SK-N-SH treated with all-trans-retinoic acid at 6 μM for 48 hours (cell line): ENCODE results near the gene MUC20.

Experiments
- ATAC-seq: fragments of 200-7000 bp; cut with Tn5 transposase; 3 replicates; pipeline ENCODE4 v1.9.1; 2020; ENCODE audit warnings: mild to moderate bottlenecking, moderate library complexity
- BACH2 ChIP-seq: fragments of 250-450 bp; sonication (Bioruptor Pico); IDR thresholded peaks from 2 replicates; pipeline ENCODE4 v1.9.0; 2021; ENCODE audit warnings: mild to moderate bottlenecking, borderline replicate concordance
- CREB5 ChIP-seq: fragments of 250-450 bp; sonication (Bioruptor Pico); IDR thresholded peaks from 2 replicates; pipeline ENCODE4 v1.5.1; 2020; ENCODE audit warnings: low read depth, mild to moderate bottlenecking, moderate library complexity
- CSDC2 ChIP-seq: fragments of 250-450 bp; sonication (Bioruptor Pico); IDR thresholded peaks from 2 replicates; pipeline ENCODE4 v1.5.0; 2020; ENCODE audit warnings: mild to moderate bottlenecking, moderate library complexity
- ESRRG ChIP-seq: fragments of 250-450 bp; sonication (Bioruptor Pico); IDR thresholded peaks from 2 replicates; pipeline ENCODE4 v1.6.1; 2021; ENCODE audit warnings: mild to moderate bottlenecking
- GLIS3 ChIP-seq: fragments of 250-450 bp; sonication (Bioruptor Pico); IDR thresholded peaks from 2 replicates; pipeline ENCODE4 v1.5.0; 2020; ENCODE audit warnings: mild to moderate bottlenecking, moderate library complexity
- ISL1 ChIP-seq: fragments of 250-450 bp; sonication (Bioruptor Pico); IDR thresholded peaks from 2 replicates; pipeline ENCODE4 v2.1.2; 2022; ENCODE audit warnings: mild to moderate bottlenecking, moderate library complexity
- PATZ1 ChIP-seq: fragments of 250-450 bp; sonication (Bioruptor Pico); IDR thresholded peaks from 2 replicates; pipeline ENCODE4 v1.8.0; 2020; ENCODE audit warnings: mild to moderate bottlenecking, moderate library complexity, borderline replicate concordance
- PPARA ChIP-seq: fragments of 250-450 bp; sonication (Bioruptor Pico); IDR thresholded peaks from 2 replicates; pipeline ENCODE4 v1.5.0; 2020; ENCODE audit warnings: mild to moderate bottlenecking, borderline replicate concordance
- RARB ChIP-seq: fragments of 250-450 bp; sonication (Bioruptor Pico); IDR thresholded peaks from 2 replicates; pipeline ENCODE4 v1.8.0; 2021; ENCODE audit warnings: mild to moderate bottlenecking, moderate library complexity
- SNAI2 ChIP-seq: fragments of 250-450 bp; sonication (Bioruptor Pico); IDR thresholded peaks from 2 replicates; pipeline ENCODE4 v1.5.0; 2020; ENCODE audit warnings: mild to moderate bottlenecking, moderate library complexity
- TCF4 ChIP-seq: fragments of 250-450 bp; sonication (Bioruptor Pico); IDR thresholded peaks from 2 replicates; pipeline ENCODE4 v1.8.0; 2021; ENCODE audit warnings: mild to moderate bottlenecking, moderate library complexity, borderline replicate concordance
- TSHZ2 ChIP-seq: fragments of 250-450 bp; sonication (Bioruptor Pico); IDR thresholded peaks from 2 replicates; pipeline ENCODE4 v1.5.0; 2020; ENCODE audit warnings: mild to moderate bottlenecking, moderate library complexity
- ZC3H10 ChIP-seq: fragments of 250-450 bp; sonication (Bioruptor Pico); IDR thresholded peaks from 2 replicates; pipeline ENCODE4 v1.5.1; 2021; ENCODE audit warnings: mild to moderate bottlenecking, moderate library complexity
- ZFP3 ChIP-seq: fragments of 250-450 bp; sonication (Bioruptor Pico); IDR thresholded peaks from 2 replicates; pipeline ENCODE4 v1.5.0; 2020; ENCODE audit warnings: mild to moderate bottlenecking, moderate library complexity
- ZFP30 ChIP-seq: fragments of 450-650 bp; formaldehyde crosslinking; IDR thresholded peaks from 2 replicates; pipeline ENCODE4 v1.5.0; 2022; ENCODE audit warnings: mild to moderate bottlenecking, moderate library complexity
- ZNF565 ChIP-seq: fragments of 450-650 bp; formaldehyde crosslinking; conservative IDR thresholded peaks from 2 replicates; pipeline ENCODE4 v1.5.0; 2020; ENCODE audit warnings: low read depth, mild to moderate bottlenecking, moderate library complexity
- ZNF70 ChIP-seq: fragments of 450-650 bp; formaldehyde crosslinking; IDR thresholded peaks from 2 replicates; pipeline ENCODE4 v1.5.0; 2020; ENCODE audit warnings: mild to moderate bottlenecking, moderate library complexity
- ZNF8 ChIP-seq: fragments of 450-650 bp; formaldehyde crosslinking; IDR thresholded peaks from 2 replicates; pipeline ENCODE4 v1.5.0; 2020; ENCODE audit warnings: mild to moderate bottlenecking, moderate library complexity
- TF ChIP-seq, protein P1 (sequence below): fragments of 250-450 bp; sonication (Bioruptor Pico); IDR thresholded peaks from 2 replicates; pipeline ENCODE4 v1.8.0; 2021; ENCODE audit warnings: low read depth, mild to moderate bottlenecking, moderate library complexity, borderline replicate concordance
- TF ChIP-seq, protein P2 (sequence below): fragments of 250-450 bp; sonication (Bioruptor Pico); IDR thresholded peaks from 2 replicates; pipeline ENCODE4 v1.5.1; 2021; ENCODE audit warnings: mild to moderate bottlenecking, moderate library complexity

Gene MUC20

GRCh38 chr3:195703776-195704175, 17.0 kb upstream of the MUC20 start (continued):
- TF ChIP-seq TSHZ2 (no peak), ZNF565 (CRISPR knock-in tag) (no peak), ZFP30 (CRISPR knock-in tag) (no peak), PPARA (CRISPR knock-in tag) (no peak)
- TF ChIP-seq, protein P1, sequence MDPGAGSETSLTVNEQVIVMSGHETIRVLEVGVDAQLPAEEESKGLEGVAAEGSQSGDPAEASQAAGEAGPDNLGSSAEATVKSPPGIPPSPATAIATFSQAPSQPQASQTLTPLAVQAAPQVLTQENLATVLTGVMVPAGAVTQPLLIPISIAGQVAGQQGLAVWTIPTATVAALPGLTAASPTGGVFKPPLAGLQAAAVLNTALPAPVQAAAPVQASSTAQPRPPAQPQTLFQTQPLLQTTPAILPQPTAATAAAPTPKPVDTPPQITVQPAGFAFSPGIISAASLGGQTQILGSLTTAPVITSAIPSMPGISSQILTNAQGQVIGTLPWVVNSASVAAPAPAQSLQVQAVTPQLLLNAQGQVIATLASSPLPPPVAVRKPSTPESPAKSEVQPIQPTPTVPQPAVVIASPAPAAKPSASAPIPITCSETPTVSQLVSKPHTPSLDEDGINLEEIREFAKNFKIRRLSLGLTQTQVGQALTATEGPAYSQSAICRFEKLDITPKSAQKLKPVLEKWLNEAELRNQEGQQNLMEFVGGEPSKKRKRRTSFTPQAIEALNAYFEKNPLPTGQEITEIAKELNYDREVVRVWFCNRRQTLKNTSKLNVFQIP: no peak

DNA sequence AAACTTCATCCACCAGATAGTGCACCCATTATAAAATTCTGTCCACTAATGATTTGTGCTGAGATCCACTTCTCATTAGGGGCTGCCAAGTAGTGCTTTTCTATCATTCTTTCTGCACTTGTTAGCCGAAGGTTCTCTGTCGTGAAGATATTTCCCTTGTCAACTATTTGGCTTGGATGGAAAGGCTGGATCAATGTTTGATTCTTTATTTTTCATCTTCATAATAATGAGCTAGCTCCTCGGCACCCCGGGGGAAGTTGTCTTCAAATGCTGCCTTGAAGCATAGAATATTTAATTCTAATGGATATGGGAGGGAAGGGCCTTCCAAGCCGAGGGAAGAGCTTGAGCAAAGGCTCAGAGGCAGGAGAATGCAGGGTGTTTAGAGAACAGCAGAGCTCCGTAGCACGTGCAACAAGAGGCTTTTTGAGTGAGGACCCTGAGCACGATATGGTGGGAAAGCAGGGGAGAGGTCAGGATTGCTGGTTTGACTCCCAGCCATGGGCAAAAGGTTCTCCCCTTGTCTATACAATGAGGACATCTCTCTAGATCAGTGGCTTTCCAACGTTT, 16.3 kb upstream of the MUC20 start:
- TF ChIP-seq BACH2 (CRISPR knock-in tag): no peak
- TF ChIP-seq PATZ1 (CRISPR knock-in tag): no peak
- no peak for TF ChIP-seq PPARA (CRISPR knock-in tag)
- TF ChIP-seq SNAI2 (CRISPR knock-in tag): no peak
- no peak for TF ChIP-seq ESRRG
- no peak for TF ChIP-seq GLIS3 (CRISPR knock-in tag)
- TF ChIP-seq RARB (CRISPR knock-in tag): no peak
- TF ChIP-seq ZFP30 (CRISPR knock-in tag): no peak
- TF ChIP-seq CSDC2 (CRISPR knock-in tag): no peak
- no peak for TF ChIP-seq CREB5 (CRISPR knock-in tag)
- no peak for TF ChIP-seq ZC3H10 (CRISPR knock-in tag)
- no peak for TF ChIP-seq ZNF70 (CRISPR knock-in tag)
- no peak for TF ChIP-seq ZNF565 (CRISPR knock-in tag)
- TF ChIP-seq ZFP3: no peak
- TF ChIP-seq TCF4 (CRISPR knock-in tag): no peak
- TF ChIP-seq, protein P2, sequence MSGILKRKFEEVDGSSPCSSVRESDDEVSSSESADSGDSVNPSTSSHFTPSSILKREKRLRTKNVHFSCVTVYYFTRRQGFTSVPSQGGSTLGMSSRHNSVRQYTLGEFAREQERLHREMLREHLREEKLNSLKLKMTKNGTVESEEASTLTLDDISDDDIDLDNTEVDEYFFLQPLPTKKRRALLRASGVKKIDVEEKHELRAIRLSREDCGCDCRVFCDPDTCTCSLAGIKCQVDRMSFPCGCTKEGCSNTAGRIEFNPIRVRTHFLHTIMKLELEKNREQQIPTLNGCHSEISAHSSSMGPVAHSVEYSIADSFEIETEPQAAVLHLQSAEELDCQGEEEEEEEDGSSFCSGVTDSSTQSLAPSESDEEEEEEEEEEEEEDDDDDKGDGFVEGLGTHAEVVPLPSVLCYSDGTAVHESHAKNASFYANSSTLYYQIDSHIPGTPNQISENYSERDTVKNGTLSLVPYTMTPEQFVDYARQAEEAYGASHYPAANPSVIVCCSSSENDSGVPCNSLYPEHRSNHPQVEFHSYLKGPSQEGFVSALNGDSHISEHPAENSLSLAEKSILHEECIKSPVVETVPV (CRISPR knock-in tag): no peak
- TF ChIP-seq, protein P1: no peak
- no peak for TF ChIP-seq TSHZ2
- no peak for TF ChIP-seq ZNF8
- no peak for TF ChIP-seq ISL1
- ATAC-seq: no peak; the same call in 2 of the 3 replicates
